Astrocyte of the cerebellum (primary cell): Measurements from ENCODE around the gene RNASET2.
A peak's percentile ranks its signal among the peaks of the same experiment; 100 is the strongest.

Experiments
- DNase-seq: peaks from one replicate; pipeline ENCODE4 v3.0.0-alpha.2; 2011; ENCODE audit warnings: low read depth
- H3K4me3 ChIP-seq: 2 replicates; pipeline ENCODE4 v1.5.1; 2011; ENCODE audit warnings: mild to moderate bottlenecking, low read depth, low read length, moderate library complexity
- CTCF ChIP-seq: IDR thresholded peaks from 2 replicates; pipeline ENCODE4 v1.5.1; 2012; ENCODE audit warnings: low read length, low read depth, moderate library complexity, mild to moderate bottlenecking; ENCODE audit errors: missing control alignments
- in situ Hi-C: cut with HindIII; loops from 2 replicates; pipeline ENCODE4 v1.10.0; 2017; ENCODE audit warnings: low sequenced_read_pairs

Gene RNASET2

DNA sequence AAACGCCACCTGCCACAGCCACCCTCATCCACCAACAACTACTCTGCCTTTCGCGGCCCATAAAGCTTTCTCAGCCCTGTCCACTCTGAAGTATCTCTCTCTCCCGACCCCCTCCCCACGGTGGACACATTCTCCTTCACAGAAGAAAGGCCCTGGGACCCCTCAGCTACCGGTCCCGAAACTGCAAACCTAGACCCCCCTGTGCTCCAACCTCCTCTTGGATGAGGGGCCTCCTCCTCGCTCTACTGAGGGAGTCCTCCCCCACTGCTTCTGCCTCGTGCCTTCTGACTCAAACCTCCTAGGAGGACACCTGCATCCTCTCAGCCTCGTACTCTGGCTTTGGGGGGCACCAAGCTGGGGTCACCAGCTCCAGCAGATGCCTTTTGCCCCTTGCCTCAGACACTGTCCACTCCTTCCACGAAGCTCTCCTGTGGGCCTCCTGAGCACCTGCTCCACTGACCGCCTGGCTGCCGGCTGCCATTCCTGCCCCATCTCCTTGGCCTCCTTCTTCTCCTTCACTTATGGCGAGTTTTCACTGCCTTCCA is 24.9 kb downstream of the RNASET2 start:
- no peak for TF ChIP-seq CTCF
- no peak overlapping the region for H3K4me3 ChIP-seq
- DNase-seq: no peak
- in situ Hi-C loops: no loop called here

- TF ChIP-seq CTCF: no peak
- no peak for DNase-seq
- H3K4me3 ChIP-seq: no peak overlapping the region
- in situ Hi-C loops: no loop called here
Measured at GRCh38 chr6:166930354-166930891, 25.9 kb downstream of the RNASET2 start.

DNA sequence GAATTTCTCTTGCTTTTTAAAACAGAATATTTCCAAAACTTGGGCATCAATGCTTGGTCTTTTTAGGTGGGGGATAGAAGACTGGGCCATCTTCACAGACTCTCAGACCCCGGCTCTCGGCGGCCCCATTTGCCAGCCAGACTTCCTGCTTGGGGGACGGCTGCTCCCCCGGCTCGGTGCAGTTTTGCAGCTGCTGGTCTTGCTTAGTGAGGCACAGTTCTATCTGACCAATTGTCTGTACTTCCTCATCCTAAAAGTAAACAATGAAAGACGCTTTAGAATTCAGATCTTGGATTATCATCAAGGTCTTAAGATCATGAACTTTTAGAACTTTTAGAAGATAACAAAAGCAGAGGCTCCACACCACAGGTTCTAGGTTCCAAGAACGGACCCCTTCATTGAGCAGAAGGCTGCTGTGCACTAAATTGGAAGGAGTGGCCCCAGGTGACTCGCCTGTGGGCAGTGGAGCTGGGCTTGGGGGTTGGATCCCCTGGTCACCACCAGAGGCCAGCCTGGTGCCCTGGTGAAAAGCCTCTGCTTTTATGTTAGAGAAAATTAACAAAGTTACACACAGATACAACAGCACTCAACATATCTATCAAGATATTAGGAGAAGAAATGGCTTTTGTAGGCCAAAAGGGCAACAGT is 26.7 kb downstream of the RNASET2 start:
- in situ Hi-C loops: no loop called here
- peak; percentile 15 for TF ChIP-seq CTCF
- no peak overlapping the region for H3K4me3 ChIP-seq
- no peak for DNase-seq

DNA sequence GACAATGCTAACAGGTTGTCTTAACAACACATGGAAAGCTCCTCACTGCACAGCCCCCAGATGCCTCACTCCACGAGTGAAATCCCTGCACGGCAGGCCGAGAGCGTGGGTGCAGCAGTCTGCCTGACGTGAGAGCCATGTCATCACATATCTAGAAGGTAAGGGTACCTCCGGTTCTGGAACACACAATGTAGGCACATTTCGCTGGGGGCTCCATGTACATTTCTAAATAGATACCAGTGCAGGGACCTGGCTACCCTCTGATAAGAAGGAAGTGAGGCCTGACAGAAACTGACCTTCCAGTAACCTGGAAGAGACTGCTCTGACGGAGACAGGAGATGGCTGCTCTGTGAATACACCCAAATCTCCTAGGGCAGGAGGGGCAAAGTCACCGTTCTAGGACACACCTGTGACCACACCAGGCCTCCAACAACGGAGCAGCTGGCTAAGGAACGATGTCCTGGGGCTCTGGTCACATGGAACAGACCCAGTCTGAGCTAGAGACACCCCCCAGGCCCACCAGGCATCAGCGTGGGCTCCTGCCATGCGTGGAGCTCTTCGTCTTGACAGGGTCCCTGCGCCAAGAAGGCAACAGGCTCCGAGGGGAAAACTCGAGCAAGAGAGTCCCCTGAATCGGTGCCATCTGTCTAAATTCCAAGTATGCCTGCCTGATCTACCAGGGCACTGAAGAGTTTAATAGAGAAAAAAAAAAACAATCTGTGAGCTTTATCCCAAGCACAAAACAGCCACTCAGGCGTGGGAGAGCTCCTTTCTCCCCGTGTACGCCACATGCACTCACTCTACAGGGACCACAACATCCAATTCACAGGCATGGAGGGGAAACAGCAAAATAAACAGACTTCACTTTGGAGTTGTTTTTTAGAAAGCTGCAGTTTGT is 27.5 kb downstream of the RNASET2 start:
- DNase-seq: no peak
- in situ Hi-C loops: no loop called here
- H3K4me3 ChIP-seq: no peak overlapping the region
- no peak for TF ChIP-seq CTCF

DNA sequence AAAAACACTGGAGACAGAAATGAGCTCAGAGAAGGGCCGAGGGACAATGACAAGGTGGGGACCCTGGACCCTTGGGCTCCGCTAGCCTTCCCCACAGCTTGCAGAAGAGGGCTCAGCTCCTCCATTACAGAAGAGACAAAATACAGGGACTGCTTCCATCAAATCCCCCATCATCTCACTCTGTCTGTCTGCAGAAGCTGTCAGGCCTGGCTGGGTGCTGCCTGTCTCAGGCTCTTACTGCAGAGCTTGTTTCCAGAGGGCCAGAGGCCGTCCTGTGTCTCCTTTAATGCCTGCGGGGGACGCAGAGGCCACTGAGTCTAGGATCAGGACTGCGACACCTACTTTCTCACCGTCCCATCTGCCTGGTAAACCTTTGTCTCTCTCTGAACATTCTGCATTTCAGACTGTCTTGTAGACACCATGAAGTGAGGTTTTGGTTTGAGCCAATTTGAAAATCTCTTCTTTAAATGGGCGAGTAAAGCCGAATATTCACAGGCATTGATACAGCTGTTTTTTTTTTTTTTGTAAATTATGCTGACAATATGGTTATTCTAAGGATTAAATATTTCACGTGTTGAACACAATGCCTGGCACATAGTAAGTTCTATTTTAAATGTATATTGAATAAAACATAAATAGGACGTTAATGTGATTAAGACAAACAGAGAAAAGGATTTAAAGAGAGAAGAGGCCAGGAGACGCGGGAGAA is 28.3 kb downstream of the RNASET2 start:
- DNase-seq: no peak
- in situ Hi-C loops: no loop called here
- H3K4me3 ChIP-seq: no peak overlapping the region
- TF ChIP-seq CTCF: no peak
